Measurements from ENCODE around the gene RNF223.

The RNF223 gene

GRCh38 chr1:1047963-1048362, 26.1 kb downstream of the RNF223 start:
- no peaks in the 10 kb centered on the region for H3K27me3 Mint-ChIP-seq (ENCODE audit: low read depth)
- no peaks in the 10 kb centered on the region for H3K36me3 Mint-ChIP-seq (ENCODE audit: low read depth)
- no peak for DNase-seq (ENCODE audit: low spot score)
- no peaks in the 10 kb centered on the region for H3K9me3 Mint-ChIP-seq
- H3K27ac Mint-ChIP-seq, result no peak overlapping the region
- H3K4me3 Mint-ChIP-seq, result no peak overlapping the region
- no peaks in the 10 kb centered on the region for H3K4me1 Mint-ChIP-seq (ENCODE audit: low read depth)

- Mint-ChIP-seq H3K27me3 (ENCODE audit: low read depth) (no peaks in the 10 kb centered on the region), H3K9me3 (no peaks in the 10 kb centered on the region)
These were observed 26.7 kb downstream of the RNF223 start for GRCh38 chr1:1047407-1047806.

GRCh38 chr1:1046767-1047166, 27.3 kb downstream of the RNF223 start:
- no peaks in the 10 kb centered on the region for H3K4me1 Mint-ChIP-seq (ENCODE audit: low read depth)
- DNase-seq (ENCODE audit: low spot score), result no peak
- H3K4me3 Mint-ChIP-seq, result no peak overlapping the region
- H3K27me3 Mint-ChIP-seq (ENCODE audit: low read depth), result no peaks in the 10 kb centered on the region
- H3K27ac Mint-ChIP-seq, result no peak overlapping the region
- H3K36me3 Mint-ChIP-seq (ENCODE audit: low read depth), result no peaks in the 10 kb centered on the region
- no peaks in the 10 kb centered on the region for H3K9me3 Mint-ChIP-seq

More at GRCh38 chr1:1047407-1047806, 26.7 kb downstream of the RNF223 start:
- Mint-ChIP-seq H3K4me1 (ENCODE audit: low read depth) (no peaks in the 10 kb centered on the region), H3K27ac (no peak overlapping the region), H3K36me3 (ENCODE audit: low read depth) (no peaks in the 10 kb centered on the region), H3K4me3 (no peak overlapping the region)
- DNase-seq (ENCODE audit: low spot score), result no peak

- H3K4me1 Mint-ChIP-seq (ENCODE audit: low read depth), result no peaks in the 10 kb centered on the region
- no peak for DNase-seq (ENCODE audit: low spot score)
- no peak overlapping the region for H3K4me3 Mint-ChIP-seq
- no peak overlapping the region for H3K27ac Mint-ChIP-seq
- no peaks in the 10 kb centered on the region for H3K36me3 Mint-ChIP-seq (ENCODE audit: low read depth)
- no peaks in the 10 kb centered on the region for H3K9me3 Mint-ChIP-seq
- no peaks in the 10 kb centered on the region for H3K27me3 Mint-ChIP-seq (ENCODE audit: low read depth)
These were observed 27.9 kb downstream of the RNF223 start for GRCh38 chr1:1046243-1046642.

- Mint-ChIP-seq H3K36me3 (ENCODE audit: low read depth) (no peaks in the 10 kb centered on the region), H3K27ac (no peak overlapping the region), H3K9me3 (no peaks in the 10 kb centered on the region), H3K27me3 (ENCODE audit: low read depth) (no peaks in the 10 kb centered on the region), H3K4me1 (ENCODE audit: low read depth) (no peaks in the 10 kb centered on the region), H3K4me3 (no peak overlapping the region)
- DNase-seq (ENCODE audit: low spot score), result no peak
These were observed 29.0 kb downstream of the RNF223 start for GRCh38 chr1:1045129-1045528.

GRCh38 chr1:1044455-1045078, 29.5 kb downstream of the RNF223 start:
- H3K27ac Mint-ChIP-seq, result no peak overlapping the region
- DNase-seq (ENCODE audit: low spot score), result no peak
- no peaks in the 10 kb centered on the region for H3K9me3 Mint-ChIP-seq
- no peak overlapping the region for H3K4me3 Mint-ChIP-seq
- H3K36me3 Mint-ChIP-seq (ENCODE audit: low read depth), result no peaks in the 10 kb centered on the region
- H3K4me1 Mint-ChIP-seq (ENCODE audit: low read depth), result peaks cover 3% of the 10 kb centered on the region
- H3K27me3 Mint-ChIP-seq (ENCODE audit: low read depth), result peaks cover 2% of the 10 kb centered on the region

- Mint-ChIP-seq H3K27ac (no peak overlapping the region), H3K27me3 (ENCODE audit: low read depth) (peaks cover 9% of the 10 kb centered on the region), H3K9me3 (no peaks in the 10 kb centered on the region), H3K4me1 (ENCODE audit: low read depth) (peaks cover 8% of the 10 kb centered on the region), H3K4me3 (no peak overlapping the region), H3K36me3 (ENCODE audit: low read depth) (no peaks in the 10 kb centered on the region)
- no peak for DNase-seq (ENCODE audit: low spot score)
These were observed 30.2 kb downstream of the RNF223 start for GRCh38 chr1:1043921-1044320.

- Mint-ChIP-seq H3K27me3 (ENCODE audit: low read depth) (peaks cover 14% of the 10 kb centered on the region), H3K36me3 (ENCODE audit: low read depth) (no peaks in the 10 kb centered on the region), H3K4me3 (no peak overlapping the region), H3K4me1 (ENCODE audit: low read depth) (peaks cover 13% of the 10 kb centered on the region), H3K9me3 (no peaks in the 10 kb centered on the region), H3K27ac (no peak overlapping the region)
- DNase-seq (ENCODE audit: low spot score), result no peak
These were observed 30.7 kb downstream of the RNF223 start for GRCh38 chr1:1043411-1043810.

GRCh38 chr1:1042835-1043234, 31.3 kb downstream of the RNF223 start:
- H3K9me3 Mint-ChIP-seq, result no peaks in the 10 kb centered on the region
- no peak overlapping the region for H3K4me3 Mint-ChIP-seq
- no peak overlapping the region for H3K27ac Mint-ChIP-seq
- DNase-seq (ENCODE audit: low spot score), result no peak
- H3K27me3 Mint-ChIP-seq (ENCODE audit: low read depth), result peaks cover 16% of the 10 kb centered on the region
- H3K4me1 Mint-ChIP-seq (ENCODE audit: low read depth), result peaks cover 14% of the 10 kb centered on the region
- no peaks in the 10 kb centered on the region for H3K36me3 Mint-ChIP-seq (ENCODE audit: low read depth)

- Mint-ChIP-seq H3K9me3 (no peaks in the 10 kb centered on the region), H3K36me3 (ENCODE audit: low read depth) (no peaks in the 10 kb centered on the region), H3K27ac (no peak overlapping the region), H3K4me1 (ENCODE audit: low read depth) (peaks cover 14% of the 10 kb centered on the region), H3K27me3 (ENCODE audit: low read depth) (peaks cover 18% of the 10 kb centered on the region), H3K4me3 (no peak overlapping the region)
- DNase-seq (ENCODE audit: low spot score), result no peak
These were observed 32.2 kb downstream of the RNF223 start for GRCh38 chr1:1041873-1042272.

- H3K9me3 Mint-ChIP-seq, result no peaks in the 10 kb centered on the region
- DNase-seq (ENCODE audit: low spot score), result no peak
- no peak overlapping the region for H3K4me3 Mint-ChIP-seq
- no peaks in the 10 kb centered on the region for H3K36me3 Mint-ChIP-seq (ENCODE audit: low read depth)
- no peak overlapping the region for H3K27ac Mint-ChIP-seq
- H3K4me1 Mint-ChIP-seq (ENCODE audit: low read depth), result peaks cover 14% of the 10 kb centered on the region
- peaks cover 20% of the 10 kb centered on the region for H3K27me3 Mint-ChIP-seq (ENCODE audit: low read depth)
These were observed 33.0 kb downstream of the RNF223 start for GRCh38 chr1:1041092-1041523.

- peak overlapping the region; percentile 75 for H3K4me3 Mint-ChIP-seq
- peak; percentile 79 for DNase-seq (ENCODE audit: low spot score)
- H3K9me3 Mint-ChIP-seq, result no peaks in the 10 kb centered on the region
- peak overlapping the region; percentile 72 for H3K27ac Mint-ChIP-seq
- no peaks in the 10 kb centered on the region for H3K36me3 Mint-ChIP-seq (ENCODE audit: low read depth)
- H3K27me3 Mint-ChIP-seq (ENCODE audit: low read depth), result peaks cover 25% of the 10 kb centered on the region
- H3K4me1 Mint-ChIP-seq (ENCODE audit: low read depth), result peaks cover 14% of the 10 kb centered on the region
These were observed 33.8 kb downstream of the RNF223 start for GRCh38 chr1:1040004-1040991.

GRCh38 chr1:1039145-1039910, 34.8 kb downstream of the RNF223 start:
- H3K27ac Mint-ChIP-seq, result peak overlapping the region; percentile 72
- no peaks in the 10 kb centered on the region for H3K36me3 Mint-ChIP-seq (ENCODE audit: low read depth)
- H3K27me3 Mint-ChIP-seq (ENCODE audit: low read depth), result peaks cover 27% of the 10 kb centered on the region
- no peaks in the 10 kb centered on the region for H3K9me3 Mint-ChIP-seq
- no peak for DNase-seq (ENCODE audit: low spot score)
- peaks cover 14% of the 10 kb centered on the region for H3K4me1 Mint-ChIP-seq (ENCODE audit: low read depth)
- peak overlapping the region; percentile 75 for H3K4me3 Mint-ChIP-seq

- H3K27me3 Mint-ChIP-seq (ENCODE audit: low read depth), result peaks cover 27% of the 10 kb centered on the region
- no peaks in the 10 kb centered on the region for H3K36me3 Mint-ChIP-seq (ENCODE audit: low read depth)
- DNase-seq (ENCODE audit: low spot score), result no peak
- peak overlapping the region; percentile 29 for H3K4me3 Mint-ChIP-seq
- H3K9me3 Mint-ChIP-seq, result no peaks in the 10 kb centered on the region
- H3K27ac Mint-ChIP-seq, result no peak overlapping the region
- peaks cover 14% of the 10 kb centered on the region for H3K4me1 Mint-ChIP-seq (ENCODE audit: low read depth)
These were observed 35.4 kb downstream of the RNF223 start for GRCh38 chr1:1038694-1039093.
